Measurements from ENCODE around the gene BICDL2.
"Not testable (repeated sequence)": the region's sequence is repeated elsewhere in the genome, so short reads cannot be mapped to it uniquely, and the experiment has no call there.

The BICDL2 gene

DNA sequence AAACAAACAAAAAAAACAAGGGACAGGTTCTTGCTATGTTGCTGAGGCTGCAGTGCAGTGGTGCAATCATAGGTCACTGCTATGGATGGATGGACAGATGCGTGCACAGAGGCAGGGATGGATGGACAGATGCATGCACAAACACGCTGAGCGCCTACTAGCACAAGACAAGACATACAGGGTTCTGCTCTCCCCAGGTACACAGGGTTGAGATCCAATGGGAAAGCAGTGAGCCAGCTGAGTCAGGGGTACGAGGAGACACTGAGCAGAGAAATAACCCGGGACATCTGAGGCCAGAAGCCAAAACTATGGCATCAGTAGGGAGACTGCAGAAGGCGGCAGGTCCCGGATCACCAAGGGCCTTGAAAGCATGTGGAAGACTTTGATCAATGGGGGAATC is 34.9 kb upstream of the BICDL2 start:
- DNase-seq (ENCODE audit: low spot score) = no peak
- in situ Hi-C loops (cut with MboI; ENCODE audit: low pct_unique_long_range_greater_than_20kb, low sequenced_read_pairs, unreplicated experiment) = no loop called here
- TF ChIP-seq, protein P1, sequence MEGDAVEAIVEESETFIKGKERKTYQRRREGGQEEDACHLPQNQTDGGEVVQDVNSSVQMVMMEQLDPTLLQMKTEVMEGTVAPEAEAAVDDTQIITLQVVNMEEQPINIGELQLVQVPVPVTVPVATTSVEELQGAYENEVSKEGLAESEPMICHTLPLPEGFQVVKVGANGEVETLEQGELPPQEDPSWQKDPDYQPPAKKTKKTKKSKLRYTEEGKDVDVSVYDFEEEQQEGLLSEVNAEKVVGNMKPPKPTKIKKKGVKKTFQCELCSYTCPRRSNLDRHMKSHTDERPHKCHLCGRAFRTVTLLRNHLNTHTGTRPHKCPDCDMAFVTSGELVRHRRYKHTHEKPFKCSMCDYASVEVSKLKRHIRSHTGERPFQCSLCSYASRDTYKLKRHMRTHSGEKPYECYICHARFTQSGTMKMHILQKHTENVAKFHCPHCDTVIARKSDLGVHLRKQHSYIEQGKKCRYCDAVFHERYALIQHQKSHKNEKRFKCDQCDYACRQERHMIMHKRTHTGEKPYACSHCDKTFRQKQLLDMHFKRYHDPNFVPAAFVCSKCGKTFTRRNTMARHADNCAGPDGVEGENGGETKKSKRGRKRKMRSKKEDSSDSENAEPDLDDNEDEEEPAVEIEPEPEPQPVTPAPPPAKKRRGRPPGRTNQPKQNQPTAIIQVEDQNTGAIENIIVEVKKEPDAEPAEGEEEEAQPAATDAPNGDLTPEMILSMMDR (IDR thresholded peaks at IDR 0.05; ENCODE audit: extremely low read depth, insufficient read depth, missing control alignments) = no peak

DNA sequence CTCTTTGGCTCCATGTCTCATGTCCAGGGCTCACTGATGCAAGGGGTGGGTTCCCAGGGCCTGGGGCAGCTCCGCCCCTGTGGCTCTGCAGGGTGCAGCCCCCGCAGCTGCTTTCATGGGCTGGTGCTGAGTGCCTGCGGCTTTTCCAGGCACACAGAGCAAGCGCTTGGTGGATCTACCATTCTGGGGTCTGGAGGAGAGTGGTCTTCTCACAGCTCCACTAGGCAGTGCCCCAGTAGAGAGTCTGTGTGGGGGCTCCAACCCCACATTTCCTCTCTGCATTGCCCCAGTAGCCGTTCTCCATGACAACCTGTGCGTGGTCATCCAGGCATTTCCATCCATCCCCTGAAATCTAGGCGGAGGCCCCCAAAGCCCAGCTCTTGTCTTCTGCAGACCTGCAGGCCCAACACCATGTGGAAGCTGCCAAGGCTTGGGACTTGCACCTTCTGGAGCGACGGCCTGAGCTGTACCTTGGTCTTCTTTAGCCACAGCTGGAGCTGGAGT is 33.9 kb upstream of the BICDL2 start:
- no peak for DNase-seq (ENCODE audit: low spot score)
- in situ Hi-C loops (cut with MboI; ENCODE audit: low pct_unique_long_range_greater_than_20kb, low sequenced_read_pairs, unreplicated experiment) = no loop called here
- TF ChIP-seq, protein P1 (IDR thresholded peaks at IDR 0.05; ENCODE audit: extremely low read depth, insufficient read depth, missing control alignments) = no peak

DNA sequence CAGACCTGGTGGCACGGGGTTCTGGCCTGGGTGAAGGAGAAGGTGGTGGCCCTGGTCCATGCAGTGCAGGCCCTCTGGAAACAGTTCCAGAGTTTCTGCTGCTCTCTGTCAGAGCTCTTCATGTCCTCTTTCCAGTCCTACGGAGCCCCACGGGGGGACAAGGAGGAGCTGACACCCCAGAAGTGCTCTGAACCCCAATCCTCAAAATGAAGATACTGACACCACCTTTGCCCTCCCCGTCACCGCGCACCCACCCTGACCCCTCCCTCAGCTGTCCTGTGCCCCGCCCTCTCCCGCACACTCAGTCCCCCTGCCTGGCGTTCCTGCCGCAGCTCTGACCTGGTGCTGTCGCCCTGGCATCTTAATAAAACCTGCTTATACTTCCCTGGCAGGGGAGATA is 32.4 kb upstream of the BICDL2 start:
- in situ Hi-C loops (cut with MboI; ENCODE audit: low pct_unique_long_range_greater_than_20kb, low sequenced_read_pairs, unreplicated experiment) = loop anchor here (10.0 kb wide), 1 partner anchor 96 kb away; no protein-coding TSS in a partner anchor
- DNase-seq (ENCODE audit: low spot score) = not testable (repeated sequence)

DNA sequence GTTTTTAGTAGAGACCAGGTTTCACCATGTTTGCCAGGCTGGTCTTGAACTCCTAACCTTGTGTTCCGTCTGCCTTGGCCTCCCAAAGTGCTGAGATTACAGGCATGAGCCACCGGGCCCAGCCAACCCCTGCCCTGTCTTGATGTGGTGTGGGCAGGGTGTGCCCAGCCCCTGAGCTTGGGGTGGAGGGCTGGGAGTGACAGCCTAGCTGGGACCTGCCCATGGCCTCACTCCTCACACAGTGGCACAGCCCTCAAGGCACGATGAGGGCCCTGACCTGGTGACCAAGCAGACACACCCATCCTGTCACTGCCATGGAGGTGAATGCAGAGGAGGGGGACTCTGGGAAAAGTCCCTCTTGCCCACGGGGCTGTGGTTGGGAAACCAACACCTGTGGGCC is 31.7 kb upstream of the BICDL2 start:
- DNase-seq (ENCODE audit: low spot score) = no peak
- TF ChIP-seq, protein P1 (IDR thresholded peaks at IDR 0.05; ENCODE audit: extremely low read depth, insufficient read depth, missing control alignments) = no peak
- in situ Hi-C loops (cut with MboI; ENCODE audit: low pct_unique_long_range_greater_than_20kb, low sequenced_read_pairs, unreplicated experiment) = loop anchor here (10.0 kb wide), 1 partner anchor 96 kb away; no protein-coding TSS in a partner anchor

DNA sequence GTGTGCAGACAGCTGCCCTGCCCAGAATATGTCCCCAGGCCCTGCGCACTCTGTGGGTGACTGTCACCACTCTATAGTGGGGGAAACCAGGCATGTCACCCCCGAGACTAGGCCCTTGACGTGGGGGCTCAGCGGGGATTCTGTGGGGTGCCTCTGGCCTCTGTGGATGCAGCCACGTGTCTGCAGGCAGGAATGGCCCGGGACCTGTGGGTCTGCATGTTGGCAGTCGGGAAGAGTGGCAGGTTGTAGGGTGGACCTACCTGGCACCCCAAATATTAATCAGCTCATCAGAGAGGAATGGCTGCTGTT is 29.6 kb upstream of the BICDL2 start:
- TF ChIP-seq, protein P1 (IDR thresholded peaks at IDR 0.05; ENCODE audit: extremely low read depth, insufficient read depth, missing control alignments) = no peak
- DNase-seq (ENCODE audit: low spot score) = no peak
- in situ Hi-C loops (cut with MboI; ENCODE audit: low pct_unique_long_range_greater_than_20kb, low sequenced_read_pairs, unreplicated experiment) = loop anchor here (10.0 kb wide), 1 partner anchor 98 kb away; no protein-coding TSS in a partner anchor

DNA sequence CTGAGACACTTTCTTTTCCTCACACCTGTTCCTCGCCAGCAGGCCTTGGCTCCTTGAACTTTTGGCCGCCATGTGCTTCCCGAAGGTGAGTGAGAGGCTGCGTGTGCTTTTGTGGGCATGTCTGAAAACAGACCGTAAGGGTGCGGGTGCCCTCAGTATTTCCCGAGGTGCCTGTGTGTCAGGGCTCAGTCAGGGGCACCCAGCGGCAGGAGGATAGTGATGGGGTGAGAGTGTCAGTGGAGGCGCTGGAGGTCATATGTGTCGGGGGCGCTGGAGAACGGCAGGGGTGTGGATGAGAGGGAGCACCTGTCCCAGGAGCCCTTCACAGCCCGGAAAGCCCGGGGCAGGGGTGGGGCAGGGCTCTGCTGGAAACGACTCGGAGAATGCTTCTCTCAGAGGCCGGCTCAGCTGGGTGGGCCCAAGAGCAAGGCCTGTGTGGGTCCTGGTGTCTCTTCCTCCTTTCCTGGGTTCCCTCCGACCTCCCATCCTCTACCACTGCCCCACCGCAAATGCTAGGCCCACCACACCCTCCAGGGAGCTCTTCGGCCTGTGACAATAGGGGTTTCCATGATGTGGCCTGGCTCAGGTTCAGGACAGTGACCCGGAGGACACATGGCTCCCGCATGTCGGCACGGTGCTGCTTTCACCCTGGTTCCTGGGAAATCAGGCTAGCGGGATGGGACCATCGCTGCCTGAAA is 29.1 kb upstream of the BICDL2 start:
- TF ChIP-seq, protein P1 (IDR thresholded peaks at IDR 0.05; ENCODE audit: extremely low read depth, insufficient read depth, missing control alignments) = no peak
- DNase-seq (ENCODE audit: low spot score) = peak; percentile 27

DNA sequence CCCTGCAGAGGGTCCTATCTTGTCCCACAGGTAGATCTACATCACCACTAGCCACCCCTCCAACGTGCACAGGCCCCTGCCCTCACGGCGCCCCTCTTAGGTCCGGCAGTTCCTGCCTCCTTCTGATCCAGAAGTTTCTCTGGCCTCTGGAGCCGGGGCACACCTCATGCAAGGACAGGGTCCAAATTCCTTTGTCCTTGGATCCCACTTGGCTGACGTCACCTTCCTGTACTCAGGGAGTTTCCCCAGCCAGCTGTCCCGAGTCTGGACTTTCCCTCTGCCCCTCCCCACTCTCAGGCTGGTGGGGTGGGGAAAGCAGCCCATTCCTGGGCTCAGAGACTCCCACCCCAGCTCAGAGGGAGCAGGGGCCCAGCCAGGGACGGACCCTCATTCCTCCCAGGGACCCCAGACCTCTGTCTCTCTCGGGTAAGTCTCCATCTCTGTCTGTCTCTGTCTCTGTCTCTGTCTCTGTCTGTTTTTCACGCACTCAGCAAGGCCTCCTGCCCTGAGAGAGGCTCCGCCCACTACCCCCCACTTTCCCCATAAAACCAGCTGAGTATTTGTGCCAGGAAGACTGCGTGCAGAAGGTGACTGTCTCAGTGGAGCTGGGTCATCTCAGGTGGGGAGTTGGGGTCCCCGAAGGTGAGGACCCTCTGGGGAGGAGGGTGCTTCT is 28.5 kb upstream of the BICDL2 start, which contains the start of gene IL32:
Gene IL32 (plus strand): TSS at position 572 of the 673 bp plus-strand sequence. CDS start 172 bp downstream, outside the sequence.
- in situ Hi-C loops (cut with MboI; ENCODE audit: low pct_unique_long_range_greater_than_20kb, low sequenced_read_pairs, unreplicated experiment) = loop anchor here (10.0 kb wide), 1 partner anchor 100 kb away; no protein-coding TSS in a partner anchor
- TF ChIP-seq, protein P1 (IDR thresholded peaks at IDR 0.05; ENCODE audit: extremely low read depth, insufficient read depth, missing control alignments) = no peak
- peak; percentile 69 for DNase-seq (ENCODE audit: low spot score)

More for the DNA sequence above, 29.1 kb upstream of the BICDL2 start:
- in situ Hi-C loops (cut with MboI; ENCODE audit: low pct_unique_long_range_greater_than_20kb, low sequenced_read_pairs, unreplicated experiment) = loop anchor here (10.0 kb wide), 1 partner anchor 99 kb away; no protein-coding TSS in a partner anchor
